A549 treated with RU486 at 1 μM for 4 hours (cell line): Measurements from ENCODE around the gene SLC25A28. TPM values are rescaled to one million over a fixed set of nuclear protein-coding genes. Genes with fewer than 3 reads are reported as not detected.

Source experiments
- total RNA-seq: library from RNA; stranded (reverse); fragments of 200-300 nt; extraction: Qiagen RNA extraction; gene quantifications from 5 replicates; pipeline ENCODE4 v1.2.3, GENCODE V29; 2022; ENCODE audit warnings: low read depth

SLC25A28 gene, protein sequence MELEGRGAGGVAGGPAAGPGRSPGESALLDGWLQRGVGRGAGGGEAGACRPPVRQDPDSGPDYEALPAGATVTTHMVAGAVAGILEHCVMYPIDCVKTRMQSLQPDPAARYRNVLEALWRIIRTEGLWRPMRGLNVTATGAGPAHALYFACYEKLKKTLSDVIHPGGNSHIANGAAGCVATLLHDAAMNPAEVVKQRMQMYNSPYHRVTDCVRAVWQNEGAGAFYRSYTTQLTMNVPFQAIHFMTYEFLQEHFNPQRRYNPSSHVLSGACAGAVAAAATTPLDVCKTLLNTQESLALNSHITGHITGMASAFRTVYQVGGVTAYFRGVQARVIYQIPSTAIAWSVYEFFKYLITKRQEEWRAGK
- total RNA-seq: 24.2 to 28.3 TPM (median 27.4 TPM) in 5 replicates

DNA sequence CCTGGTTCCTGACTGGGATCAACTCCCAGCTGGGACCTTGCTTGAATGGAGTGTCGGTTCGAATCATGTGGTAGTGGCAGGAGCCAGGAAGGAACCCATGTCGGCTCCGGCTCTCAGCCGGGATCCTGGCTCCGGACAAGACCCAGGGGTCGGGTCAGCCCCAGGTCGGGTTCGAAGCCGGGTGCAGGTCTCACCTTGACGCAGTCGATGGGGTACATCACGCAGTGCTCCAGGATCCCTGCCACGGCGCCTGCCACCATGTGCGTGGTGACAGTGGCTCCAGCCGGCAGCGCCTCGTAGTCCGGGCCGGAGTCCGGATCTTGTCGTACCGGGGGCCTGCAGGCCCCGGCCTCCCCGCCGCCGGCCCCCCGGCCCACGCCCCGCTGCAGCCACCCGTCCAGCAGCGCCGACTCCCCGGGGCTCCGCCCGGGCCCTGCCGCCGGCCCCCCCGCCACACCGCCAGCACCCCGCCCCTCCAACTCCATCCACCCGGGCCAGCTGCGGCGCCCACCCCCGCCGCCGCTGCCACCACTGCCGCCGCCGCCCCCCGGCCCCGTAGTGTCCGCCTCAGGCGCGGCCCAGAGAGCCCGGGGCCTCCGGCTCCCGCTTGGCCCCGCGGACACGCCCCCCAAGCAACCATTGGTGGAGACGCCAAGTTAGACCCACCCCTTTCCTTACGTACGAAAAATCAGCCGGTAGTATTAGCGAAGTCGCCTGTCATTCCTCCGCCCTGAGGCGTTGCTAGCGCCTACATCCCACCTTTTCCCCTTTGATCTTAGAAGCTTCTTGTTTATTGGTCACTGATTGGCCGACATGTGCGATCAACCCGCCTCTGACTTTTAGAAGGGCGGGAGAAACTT, at the start of gene SLC25A28:
SLC25A28 (minus strand) TSS at position 589 of the 860 bp plus-strand sequence; CDS start at position 485, 104 bp downstream.

DNA sequence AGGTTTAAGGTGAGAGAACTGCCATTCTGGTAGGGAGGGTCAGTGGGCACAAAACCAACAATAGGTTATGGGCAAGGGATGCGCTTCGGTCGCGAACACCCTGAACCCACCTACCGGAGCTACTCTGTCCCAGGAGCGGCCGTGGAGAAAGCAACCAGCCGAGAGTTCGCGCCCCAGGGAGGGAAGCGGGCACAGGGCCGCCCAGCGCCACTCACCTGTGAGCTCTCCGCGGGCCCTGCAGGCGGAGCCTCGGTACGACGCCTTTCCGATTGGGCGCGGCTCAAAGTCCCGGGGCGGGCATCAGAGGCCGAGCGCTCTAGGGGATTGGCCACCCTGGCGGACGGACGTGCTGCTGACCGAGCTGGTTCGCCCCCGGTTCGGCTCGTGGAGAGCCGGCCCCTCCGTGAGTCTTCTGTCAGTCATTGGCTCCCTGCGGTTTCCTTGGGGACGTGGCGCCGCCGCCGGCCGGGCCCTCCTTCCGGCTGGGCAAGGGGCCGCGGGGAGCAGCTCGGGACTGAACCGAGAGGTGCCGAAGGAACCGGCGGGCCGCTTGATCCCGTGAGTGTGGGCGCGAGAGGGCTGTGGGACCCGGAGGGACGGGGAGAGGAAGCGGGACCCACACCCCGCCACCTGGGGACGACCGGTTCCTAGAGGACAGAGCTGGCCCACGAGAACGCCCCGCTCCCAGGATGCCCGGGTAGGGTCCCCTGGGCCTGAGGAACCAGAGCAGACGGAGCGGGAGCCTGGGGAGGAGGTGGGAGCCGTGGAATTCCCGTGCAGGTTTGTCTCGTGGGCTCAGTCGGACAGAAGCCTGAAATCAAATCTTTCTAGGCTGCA, 39.0 kb upstream of the SLC25A28 start, which contains the start of gene ENTPD7:
ENTPD7 (plus strand) TSS at position 479 of the 837 bp plus-strand sequence. CDS start 448 bp downstream, outside the sequence.

Other genes starting within 250 kb of the SLC25A28 start
- gene GOT1, start 189.8 kb downstream of the SLC25A28 start, total RNA-seq: 31.4 to 44.0 TPM (median 36.2 TPM) in 5 replicates
- 0.07 to 0.09 TPM (median 0.08 TPM) in 4 of 5 replicates, not detected in the other for gene NKX2-3, start 87.5 kb downstream of the SLC25A28 start, total RNA-seq
- gene ENTPD7, start 39.1 kb upstream of the SLC25A28 start, total RNA-seq: 9.8 to 17.3 TPM (median 15.1 TPM) in 5 replicates
- 28.3 to 32.2 TPM (median 29.8 TPM) in 5 replicates for gene COX15, start 111.7 kb upstream of the SLC25A28 start, total RNA-seq
- 29.8 to 40.2 TPM (median 34.8 TPM) in 5 replicates for gene CUTC, start 111.8 kb upstream of the SLC25A28 start, total RNA-seq
- gene ABCC2, start 162.2 kb upstream of the SLC25A28 start, total RNA-seq: 147 to 182 TPM (median 154 TPM) in 5 replicates